MCF 10A (cell line): Measurements from ENCODE around the gene LRFN3. TPM values are rescaled to one million over a fixed set of nuclear protein-coding genes. Genes with fewer than 3 reads are reported as not detected.
"Not testable (repeated sequence)": the region's sequence is repeated elsewhere in the genome, so short reads cannot be mapped to it uniquely, and the experiment has no call there.

Experiments used
- BruUV-seq: library from RNA; stranded (reverse); fragments of 400-500 nt; replicated peaks from 2 replicates; lab custom pipeline; 2021; lab: Mats Ljungman, UMichigan
- CTCF ChIA-PET: fragments of 300-600 bp; sonication (Branson Sonifier 250); formaldehyde crosslinking; extraction: SDS; loops from one replicate; lab custom pipeline; 2021; ENCODE audit warnings: antibody characterized with exemption, inconsistent platforms; lab: Yijun Ruan, JAX
- POLR2A ChIA-PET: fragments of 300-600, 350-650 bp; sonication (Branson Sonifier 250); formaldehyde crosslinking; extraction: SDS; loops from one replicate; lab custom pipeline; 2020; ENCODE audit warnings: antibody characterized with exemption, inconsistent platforms; lab: Yijun Ruan, JAX
- DNase-seq: peaks from one replicate; pipeline ENCODE4 v3.0.0-alpha.2; 2018; ENCODE audit not compliant: unreplicated experiment
- H3K27ac Mint-ChIP-seq: one replicate; pipeline ENCODE4 v1.8.0; 2022; ENCODE audit warnings: mild to moderate bottlenecking, low read depth, mixed read lengths; ENCODE audit not compliant: unreplicated experiment
- H3K27me3 Mint-ChIP-seq: one replicate; pipeline ENCODE4 v1.8.0; 2022; ENCODE audit warnings: mixed read lengths; ENCODE audit not compliant: insufficient read depth, unreplicated experiment
- H3K36me3 Mint-ChIP-seq: one replicate; pipeline ENCODE4 v1.8.0; 2022; ENCODE audit warnings: mild to moderate bottlenecking, moderate library complexity, mixed read lengths; ENCODE audit not compliant: insufficient read depth, unreplicated experiment
- H3K4me1 Mint-ChIP-seq: one replicate; pipeline ENCODE4 v1.8.0; 2022; ENCODE audit warnings: mixed read lengths; ENCODE audit not compliant: insufficient read depth, unreplicated experiment
- H3K4me3 Mint-ChIP-seq: one replicate; pipeline ENCODE4 v1.8.0; 2022; ENCODE audit warnings: mild to moderate bottlenecking, moderate library complexity, mixed read lengths; ENCODE audit not compliant: unreplicated experiment
- H3K9me3 Mint-ChIP-seq: one replicate; pipeline ENCODE4 v1.8.0; 2022; ENCODE audit warnings: mixed read lengths; ENCODE audit not compliant: unreplicated experiment
- intact Hi-C: fragments of 100-400 bp; cut with micrococcal nuclease; formaldehyde crosslinking; loops from 2 replicates; pipeline ENCODE4 v1.14.1; 2022
- total RNA-seq: library from RNA; stranded (reverse); gene quantifications from 2 replicates; pipeline ENCODE4 v1.2.3, GENCODE V29; 2022
- TF ChIP-seq, protein P1 (sequence below): fragments of 200-600 bp; IDR thresholded peaks from one replicate; pipeline ENCODE4 v1.8.0; 2022; ENCODE audit warnings: antibody characterized with exemption, mild to moderate bottlenecking; ENCODE audit not compliant: unreplicated experiment

LRFN3 gene
- total RNA-seq, 1 experiment from 2014 or later, result 7.4 TPM

DNA sequence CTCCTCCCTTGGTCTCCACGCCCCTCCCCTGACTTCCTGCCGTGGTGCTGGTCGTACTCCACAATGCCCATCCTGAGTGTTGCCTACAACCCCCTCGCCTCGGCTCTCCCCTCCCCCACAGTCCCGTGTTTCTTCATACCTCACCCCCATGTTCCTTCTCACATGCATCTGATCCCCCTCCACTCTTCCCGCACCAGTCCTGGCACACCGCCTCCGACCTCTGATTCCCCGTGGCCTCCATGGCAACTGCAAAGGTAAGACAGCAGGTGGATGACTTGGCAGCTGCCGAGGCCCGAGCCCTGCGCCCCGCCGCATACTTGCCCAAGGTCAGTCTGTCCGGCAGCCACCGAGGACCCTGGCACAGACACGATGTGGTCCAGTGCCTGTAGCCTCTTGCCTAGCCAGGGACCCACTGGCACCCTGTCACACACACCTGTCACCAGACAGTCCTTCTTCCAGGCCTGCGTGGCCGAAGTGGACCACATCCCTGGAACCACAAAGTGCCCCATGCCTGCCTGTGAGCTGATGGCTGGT lies 42.7 kb downstream of the LRFN3 start:
- H3K4me1 Mint-ChIP-seq, result no peaks in the 10 kb centered on the region
- H3K4me3 Mint-ChIP-seq, result no peak overlapping the region
- CTCF ChIA-PET, result no interaction called here
- POLR2A ChIA-PET, result no interaction called here
- no peaks in the 10 kb centered on the region for H3K36me3 Mint-ChIP-seq
- intact Hi-C loops, result no loop called here
- TF ChIP-seq, protein P1, sequence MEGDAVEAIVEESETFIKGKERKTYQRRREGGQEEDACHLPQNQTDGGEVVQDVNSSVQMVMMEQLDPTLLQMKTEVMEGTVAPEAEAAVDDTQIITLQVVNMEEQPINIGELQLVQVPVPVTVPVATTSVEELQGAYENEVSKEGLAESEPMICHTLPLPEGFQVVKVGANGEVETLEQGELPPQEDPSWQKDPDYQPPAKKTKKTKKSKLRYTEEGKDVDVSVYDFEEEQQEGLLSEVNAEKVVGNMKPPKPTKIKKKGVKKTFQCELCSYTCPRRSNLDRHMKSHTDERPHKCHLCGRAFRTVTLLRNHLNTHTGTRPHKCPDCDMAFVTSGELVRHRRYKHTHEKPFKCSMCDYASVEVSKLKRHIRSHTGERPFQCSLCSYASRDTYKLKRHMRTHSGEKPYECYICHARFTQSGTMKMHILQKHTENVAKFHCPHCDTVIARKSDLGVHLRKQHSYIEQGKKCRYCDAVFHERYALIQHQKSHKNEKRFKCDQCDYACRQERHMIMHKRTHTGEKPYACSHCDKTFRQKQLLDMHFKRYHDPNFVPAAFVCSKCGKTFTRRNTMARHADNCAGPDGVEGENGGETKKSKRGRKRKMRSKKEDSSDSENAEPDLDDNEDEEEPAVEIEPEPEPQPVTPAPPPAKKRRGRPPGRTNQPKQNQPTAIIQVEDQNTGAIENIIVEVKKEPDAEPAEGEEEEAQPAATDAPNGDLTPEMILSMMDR, result no peak
- no peak for DNase-seq
- BruUV-seq, result no TSS peak
- H3K27me3 Mint-ChIP-seq, result peaks cover 62% of the 10 kb centered on the region
- H3K9me3 Mint-ChIP-seq, result no peaks in the 10 kb centered on the region
- H3K27ac Mint-ChIP-seq, result no peak overlapping the region

DNA sequence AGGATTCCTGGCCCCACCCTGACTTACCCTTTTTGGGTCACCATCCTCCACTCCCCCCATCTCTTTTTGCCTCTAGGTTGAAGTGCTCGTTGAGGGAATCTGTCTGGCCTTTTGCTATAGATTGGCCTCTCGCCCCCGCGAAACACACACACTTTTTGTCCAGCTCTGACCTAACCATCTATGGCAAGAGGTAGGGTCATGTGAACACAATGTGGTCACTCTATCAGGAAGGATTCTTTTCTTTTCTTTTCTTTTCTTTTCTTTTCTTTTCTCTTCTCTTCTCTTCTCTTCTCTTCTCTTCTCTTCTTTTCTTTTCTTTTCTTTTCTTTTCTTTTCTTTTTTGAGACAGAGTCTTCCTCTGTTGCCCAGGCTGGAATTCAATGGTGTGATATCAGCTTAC lies 44.8 kb downstream of the LRFN3 start:
- POLR2A ChIA-PET, H3K36me3 Mint-ChIP-seq, BruUV-seq, intact Hi-C loops, H3K9me3 Mint-ChIP-seq, H3K27ac Mint-ChIP-seq, DNase-seq, H3K4me3 Mint-ChIP-seq, H3K4me1 Mint-ChIP-seq: not testable (repeated sequence)
- H3K27me3 Mint-ChIP-seq, result peaks cover 83% of the 10 kb centered on the region
- CTCF ChIA-PET, result interaction anchor here (0.7 kb wide), 1 partner anchor 33 kb away, joined by 3 read pairs; no protein-coding TSS in a partner anchor

DNA sequence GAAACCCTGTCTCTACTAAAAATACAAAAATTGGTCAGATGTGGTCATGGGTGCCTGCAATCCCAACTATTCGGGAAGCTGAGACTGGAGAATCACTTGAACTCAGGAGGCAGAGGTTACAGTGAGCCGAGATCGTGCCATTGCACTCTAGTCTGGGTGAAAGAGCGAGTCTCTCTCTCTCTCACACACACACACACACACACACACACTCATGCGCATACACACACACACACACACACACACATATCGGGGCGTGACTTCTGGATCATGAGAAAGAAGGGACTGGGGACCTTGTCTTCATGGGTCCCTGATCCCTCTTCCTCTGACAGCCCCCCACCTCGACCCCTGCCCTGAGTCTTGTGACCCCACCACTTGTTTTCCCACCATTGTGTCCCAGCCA lies 47.0 kb downstream of the LRFN3 start:
- TF ChIP-seq, protein P1, result no peak
- no TSS peak for BruUV-seq
- Mint-ChIP-seq H3K9me3 (no peaks in the 10 kb centered on the region), H3K27ac (no peak overlapping the region), H3K36me3 (no peaks in the 10 kb centered on the region), H3K4me3 (no peak overlapping the region), H3K27me3 (peaks cover 82% of the 10 kb centered on the region), H3K4me1 (no peaks in the 10 kb centered on the region)
- DNase-seq, result no peak
- ChIA-PET POLR2A (no interaction called here), CTCF (no interaction called here)
- intact Hi-C loops, result no loop called here

DNA sequence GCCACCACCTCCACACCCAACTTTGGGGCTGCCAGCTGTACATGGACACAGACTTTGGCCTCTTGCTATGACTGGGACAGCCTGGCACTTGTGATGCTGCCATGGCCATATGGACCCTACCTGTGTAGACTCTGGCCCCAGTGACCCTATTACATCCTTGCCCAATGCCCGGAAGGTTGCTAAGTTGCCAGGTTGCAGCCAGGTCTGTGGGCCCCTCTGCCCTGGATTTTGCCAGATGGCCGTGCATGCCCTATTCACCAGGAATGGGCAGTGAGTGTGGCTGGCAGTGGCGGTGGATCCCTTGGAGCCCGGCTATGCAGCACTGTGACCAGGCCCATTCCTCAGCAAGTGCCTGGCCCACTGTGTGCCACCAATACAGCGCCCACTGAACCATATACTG lies 49.9 kb downstream of the LRFN3 start:
- Mint-ChIP-seq H3K27ac (no peak overlapping the region), H3K4me3 (no peak overlapping the region), H3K9me3 (peaks cover 7% of the 10 kb centered on the region), H3K4me1 (no peaks in the 10 kb centered on the region), H3K27me3 (peaks cover 63% of the 10 kb centered on the region), H3K36me3 (no peaks in the 10 kb centered on the region)
- TF ChIP-seq, protein P1, result no peak
- ChIA-PET POLR2A (interaction anchor here (1.0 kb wide), 1 partner anchor 97 kb away, joined by 3 read pairs; no protein-coding TSS in a partner anchor), CTCF (no interaction called here)
- intact Hi-C loops, result no loop called here
- BruUV-seq, result no TSS peak
- DNase-seq, result no peak
